ENCODE data around the gene CX3CR1. TPM values are rescaled to one million over a fixed set of nuclear protein-coding genes. Genes with fewer than 3 reads are reported as not detected.
"Not testable (repeated sequence)": the region's sequence is repeated elsewhere in the genome, so short reads cannot be mapped to it uniquely, and the experiment has no call there.

Gene CX3CR1
- total RNA-seq, 6 experiments from 2014 or later: not detected

- peaks cover 46% of the 10 kb centered on the region for H3K27me3 Mint-ChIP-seq (ENCODE audit: insufficient read depth)
- no peak overlapping the region for H3K4me3 Mint-ChIP-seq
- no peak for DNase-seq
- no peak overlapping the region for H3K27ac Mint-ChIP-seq
- TF ChIP-seq CTCF (IDR thresholded peaks at IDR 0.05): no peak
- no peaks in the 10 kb centered on the region for H3K9me3 Mint-ChIP-seq
- H3K36me3 Mint-ChIP-seq (ENCODE audit: low read depth): no peaks in the 10 kb centered on the region
- peaks cover 5% of the 10 kb centered on the region; the same call in 1 of the 2 replicates for H3K4me1 Mint-ChIP-seq (ENCODE audit: low read depth)
These were observed 38.3 kb downstream of the CX3CR1 start for GRCh38 chr3:39241561-39241960.

- no peaks in the 10 kb centered on the region for H3K9me3 Mint-ChIP-seq
- H3K4me1 Mint-ChIP-seq (ENCODE audit: low read depth): peaks cover 16% of the 10 kb centered on the region
- H3K36me3 Mint-ChIP-seq (ENCODE audit: low read depth): no peaks in the 10 kb centered on the region
- peaks cover 54% of the 10 kb centered on the region for H3K27me3 Mint-ChIP-seq (ENCODE audit: insufficient read depth)
- no peak overlapping the region for H3K27ac Mint-ChIP-seq
- no peak for DNase-seq
- H3K4me3 Mint-ChIP-seq: no peak overlapping the region
- TF ChIP-seq CTCF (IDR thresholded peaks at IDR 0.05): no peak
These were observed 42.8 kb downstream of the CX3CR1 start for GRCh38 chr3:39237027-39237426.

- TF ChIP-seq CTCF (IDR thresholded peaks at IDR 0.05): no peak
- no peak for DNase-seq
- Mint-ChIP-seq H3K27me3 (ENCODE audit: insufficient read depth) (peaks cover 57% of the 10 kb centered on the region), H3K36me3 (ENCODE audit: low read depth) (no peaks in the 10 kb centered on the region), H3K4me3 (no peak overlapping the region), H3K27ac (no peak overlapping the region), H3K9me3 (no peaks in the 10 kb centered on the region), H3K4me1 (ENCODE audit: low read depth) (peaks cover 16% of the 10 kb centered on the region)
These were observed 45.2 kb downstream of the CX3CR1 start for GRCh38 chr3:39234651-39235050.

- Mint-ChIP-seq H3K4me3 (no peak overlapping the region), H3K9me3 (no peaks in the 10 kb centered on the region), H3K4me1 (ENCODE audit: low read depth) (peaks cover 11% of the 10 kb centered on the region), H3K27ac (no peak overlapping the region), H3K27me3 (ENCODE audit: insufficient read depth) (peaks cover 50% of the 10 kb centered on the region), H3K36me3 (ENCODE audit: low read depth) (no peaks in the 10 kb centered on the region)
- no peak for DNase-seq
- TF ChIP-seq CTCF (IDR thresholded peaks at IDR 0.05): no peak
These were observed 47.0 kb downstream of the CX3CR1 start for GRCh38 chr3:39232859-39233258.

- no peak overlapping the region for H3K4me3 Mint-ChIP-seq
- H3K9me3 Mint-ChIP-seq: no peaks in the 10 kb centered on the region
- H3K27me3 Mint-ChIP-seq (ENCODE audit: insufficient read depth): peaks cover 44% of the 10 kb centered on the region
- H3K4me1 Mint-ChIP-seq (ENCODE audit: low read depth): peaks cover 10% of the 10 kb centered on the region
- no peak overlapping the region for H3K27ac Mint-ChIP-seq
- no peaks in the 10 kb centered on the region for H3K36me3 Mint-ChIP-seq (ENCODE audit: low read depth)
- no peak for TF ChIP-seq CTCF (IDR thresholded peaks at IDR 0.05)
- no peak for DNase-seq
These were observed 49.4 kb downstream of the CX3CR1 start for GRCh38 chr3:39230453-39230852.

GRCh38 chr3:39228496-39228895 is 51.3 kb downstream of the CX3CR1 start:
- Mint-ChIP-seq H3K36me3 (ENCODE audit: low read depth) (no peaks in the 10 kb centered on the region), H3K4me3 (no peak overlapping the region), H3K4me1 (ENCODE audit: low read depth) (no peaks in the 10 kb centered on the region), H3K27ac (no peak overlapping the region), H3K9me3 (no peaks in the 10 kb centered on the region), H3K27me3 (ENCODE audit: insufficient read depth) (peaks cover 45% of the 10 kb centered on the region)
- no peak for DNase-seq
- no peak for TF ChIP-seq CTCF (IDR thresholded peaks at IDR 0.05)

- peaks cover 43% of the 10 kb centered on the region for H3K27me3 Mint-ChIP-seq (ENCODE audit: insufficient read depth)
These were observed 52.2 kb downstream of the CX3CR1 start for GRCh38 chr3:39227596-39227995.

More at GRCh38 chr3:39227596-39227995, 52.2 kb downstream of the CX3CR1 start:
- not testable (repeated sequence) for H3K4me3 Mint-ChIP-seq; H3K27ac Mint-ChIP-seq; H3K4me1 Mint-ChIP-seq (ENCODE audit: low read depth); DNase-seq; H3K9me3 Mint-ChIP-seq; H3K36me3 Mint-ChIP-seq (ENCODE audit: low read depth)

All from HFFc6 (cell line).